Neural cell (in vitro differentiated cells): Measurements from ENCODE around the gene FNDC3B. TPM values are rescaled to one million over a fixed set of nuclear protein-coding genes. Genes with fewer than 3 reads are reported as not detected.

Experiments used
- H2AFZ ChIP-seq: fragments of 200-600, 300-800 bp; sonication (generic), shearing (Covaris generic); 2 replicates; pipeline ENCODE4 v1.6.0; 2014; ENCODE audit warnings: low read depth, mild to moderate bottlenecking, antibody characterized with exemption, low read length, moderate library complexity
- H3F3A ChIP-seq: fragments of 200-600 bp; shearing (Covaris generic); 2 replicates; pipeline ENCODE4 v1.6.1; 2016; ENCODE audit warnings: mild to moderate bottlenecking, moderate library complexity, mixed read lengths, antibody characterized with exemption, low read length; ENCODE audit not compliant: insufficient read depth, poor library complexity, severe bottlenecking
- H3K27ac ChIP-seq: fragments of 200-600, 300-800 bp; sonication (generic), shearing (Covaris generic); 2 replicates; pipeline ENCODE4 v1.5.1; 2014; ENCODE audit warnings: mild to moderate bottlenecking, low read length, moderate library complexity
- H3K27me3 ChIP-seq: fragments of 300-800, 200-600 bp; sonication (generic), shearing (Covaris generic); 2 replicates; pipeline ENCODE4 v1.6.0; 2014; ENCODE audit warnings: mild to moderate bottlenecking, low read depth, low read length, moderate library complexity; ENCODE audit not compliant: insufficient read depth
- H3K36me3 ChIP-seq: fragments of 300-800, 200-600 bp; sonication (generic), shearing (Covaris generic); 2 replicates; pipeline ENCODE4 v1.5.1; 2014; ENCODE audit warnings: mild to moderate bottlenecking, antibody characterized with exemption, low read length, moderate library complexity; ENCODE audit not compliant: insufficient read depth
- H3K4me2 ChIP-seq: fragments of 300-800, 200-600 bp; sonication (generic), shearing (Covaris generic); 2 replicates; pipeline ENCODE4 v1.6.0; 2014; ENCODE audit warnings: mild to moderate bottlenecking, low read length
- H3K4me3 ChIP-seq: fragments of 300-800, 200-600 bp; sonication (generic), shearing (Covaris generic); 2 replicates; pipeline ENCODE4 v1.5.1; 2014; ENCODE audit warnings: mild to moderate bottlenecking, low read length, moderate library complexity
- H3K79me2 ChIP-seq: fragments of 200-600 bp; shearing (Covaris generic); replicated peaks from 2 replicates; pipeline ENCODE4 v1.6.0; 2014; ENCODE audit warnings: mild to moderate bottlenecking, low read length, moderate library complexity; ENCODE audit not compliant: insufficient read depth
- H3K9ac ChIP-seq: fragments of 300-800, 200-600 bp; sonication (generic), shearing (Covaris generic); 2 replicates; pipeline ENCODE4 v1.6.1; 2016; ENCODE audit warnings: mild to moderate bottlenecking, low read length, mixed read lengths
- H3K9me2 ChIP-seq: fragments of 200-600 bp; shearing (Covaris generic); 2 replicates; pipeline ENCODE4 v1.6.1; 2016; ENCODE audit warnings: mild to moderate bottlenecking, low read length, mixed read lengths; ENCODE audit not compliant: insufficient read depth
- H3K9me3 ChIP-seq: fragments of 200-600, 300-800 bp; sonication (generic), shearing (Covaris generic); 2 replicates; pipeline ENCODE4 v1.6.1; 2016; ENCODE audit warnings: mild to moderate bottlenecking, mixed run types, low read length, moderate library complexity, mixed read lengths
- H4K20me1 ChIP-seq: fragments of 200-600 bp; shearing (Covaris generic); 2 replicates; pipeline ENCODE4 v1.6.1; 2016; ENCODE audit warnings: mild to moderate bottlenecking, mixed run types; ENCODE audit not compliant: insufficient read depth
- CTCF ChIP-seq: fragments of 450-650 bp; IDR thresholded peaks from 2 replicates; pipeline ENCODE4 v1.5.1; 2014; ENCODE audit warnings: antibody characterized with exemption, mild to moderate bottlenecking, moderate library complexity; ENCODE audit not compliant: poor library complexity, severe bottlenecking
- EP300 ChIP-seq: fragments of 450-650 bp; conservative IDR thresholded peaks from 2 replicates; pipeline ENCODE4 v1.6.1; 2014; ENCODE audit warnings: antibody characterized with exemption, mild to moderate bottlenecking, moderate library complexity; ENCODE audit not compliant: poor library complexity, severe bottlenecking
- EZH2 ChIP-seq: fragments of 200-600, 300-800 bp; shearing (Covaris generic), sonication (generic); IDR thresholded peaks from 2 replicates; pipeline ENCODE4 v1.6.1; 2014; ENCODE audit warnings: antibody characterized with exemption, low read length, borderline replicate concordance, mild to moderate bottlenecking; ENCODE audit not compliant: insufficient read depth, poor library complexity, severe bottlenecking
- MXI1 ChIP-seq: fragments of 450-650 bp; conservative IDR thresholded peaks from 2 replicates; pipeline ENCODE4 v1.6.1; 2014; ENCODE audit warnings: antibody characterized with exemption, mild to moderate bottlenecking; ENCODE audit not compliant: poor library complexity, severe bottlenecking
- POLR2AphosphoS5 ChIP-seq: IDR thresholded peaks from 2 replicates; pipeline ENCODE4 v1.6.1; 2012
- RAD21 ChIP-seq: fragments of 450-650 bp; conservative IDR thresholded peaks from 2 replicates; pipeline ENCODE4 v1.6.1; 2014; ENCODE audit warnings: antibody characterized with exemption, mild to moderate bottlenecking, moderate library complexity
- REST ChIP-seq: IDR thresholded peaks from 2 replicates; pipeline ENCODE4 v1.6.1; 2012; ENCODE audit warnings: borderline replicate concordance
- SMC3 ChIP-seq: fragments of 450-650 bp; conservative IDR thresholded peaks from 2 replicates; pipeline ENCODE4 v1.6.1; 2014; ENCODE audit warnings: antibody characterized with exemption, mild to moderate bottlenecking, moderate library complexity; ENCODE audit not compliant: poor library complexity
- TAF1 ChIP-seq: IDR thresholded peaks from 2 replicates; pipeline ENCODE4 v1.6.1; 2012; ENCODE audit warnings: low read depth
- polyA plus RNA-seq: library from polyadenylated mRNA; depleted of rRNA; stranded (reverse); fragments of >200 nt; gene quantifications from 2 replicates; pipeline ENCODE4 v1.2.3, GENCODE V29; 2014

FNDC3B gene
- polyA plus RNA-seq, 1 donor from 2014 or later, result 4.9 TPM

- no peak for TF ChIP-seq EP300
- no peak for TF ChIP-seq MXI1
- no peak for TF ChIP-seq RAD21
- TF ChIP-seq POLR2AphosphoS5, result no peak
- TF ChIP-seq REST, result no peak
- no peak for TF ChIP-seq TAF1
- TF ChIP-seq SMC3, result no peak
- no peak for TF ChIP-seq CTCF
- no peak for TF ChIP-seq EZH2
- Histone ChIP-seq H4K20me1 (no peaks in the 10 kb centered on the region), H2AFZ (no peak overlapping the region), H3F3A (no peaks in the 10 kb centered on the region), H3K4me3 (no peak overlapping the region), H3K36me3 (no peaks in the 10 kb centered on the region), H3K4me2 (no peak overlapping the region), H3K9me2 (no peaks in the 10 kb centered on the region), H3K79me2 (no peaks in the 10 kb centered on the region), H3K9me3 (no peaks in the 10 kb centered on the region), H3K9ac (no peak overlapping the region), H3K27me3 (no peaks in the 10 kb centered on the region), H3K27ac (no peak overlapping the region)
These were observed 171.7 kb downstream of the FNDC3B start for GRCh38 chr3:172211123-172211522.

- TF ChIP-seq RAD21 (no peak), REST (no peak), SMC3 (no peak), MXI1 (no peak), POLR2AphosphoS5 (no peak), EZH2 (no peak), TAF1 (no peak)
- Histone ChIP-seq H3K27ac (no peak overlapping the region), H3K9me3 (no peaks in the 10 kb centered on the region), H3K9ac (no peak overlapping the region), H3K9me2 (no peaks in the 10 kb centered on the region), H3K4me3 (no peak overlapping the region), H4K20me1 (no peaks in the 10 kb centered on the region), H3K27me3 (no peaks in the 10 kb centered on the region), H3K79me2 (no peaks in the 10 kb centered on the region), H3F3A (no peaks in the 10 kb centered on the region), H3K36me3 (no peaks in the 10 kb centered on the region), H3K4me2 (no peak overlapping the region), H2AFZ (no peak overlapping the region)
These were observed 173.8 kb downstream of the FNDC3B start for GRCh38 chr3:172213200-172213599.
